ENCODE results near the gene NTM. TPM values are rescaled to one million over a fixed set of nuclear protein-coding genes. Genes with fewer than 3 reads are reported as not detected.

The NTM gene
- total RNA-seq, 1 experiment from 2014 or later, result 9.9 TPM

DNA sequence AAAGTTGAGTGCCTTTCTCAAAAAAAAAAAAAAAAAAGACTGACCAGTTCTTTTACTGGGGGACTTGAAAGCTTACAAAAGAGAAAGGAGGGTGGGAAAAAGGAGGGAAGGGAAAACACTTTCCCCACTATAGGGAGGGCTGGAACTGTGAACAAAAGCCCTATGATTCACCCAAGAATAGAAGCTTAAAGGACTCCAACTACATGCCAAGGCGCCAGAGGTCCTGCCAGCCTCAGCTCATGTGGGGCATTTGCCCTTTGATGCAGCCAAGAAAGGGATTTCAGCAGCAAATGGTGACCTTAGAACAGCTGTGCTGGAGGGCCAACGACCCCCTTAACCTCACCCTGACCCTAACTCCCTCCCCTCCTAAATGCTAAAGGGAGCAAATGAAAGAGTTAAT, 160.0 kb downstream of the NTM start:
- Histone ChIP-seq H3K4me1 (ENCODE audit: insufficient read depth, low read length) (no peaks in the 10 kb centered on the region), H4K8ac (replicated peaks; ENCODE audit: insufficient read length, low read depth, low read length) (no peak overlapping the region), H2BK15ac (ENCODE audit: low read depth, low read length) (no peak overlapping the region), H3K23me2 (ENCODE audit: insufficient read length, low read depth, low read length, poor library complexity, severe bottlenecking) (no peaks in the 10 kb centered on the region), H3K14ac (ENCODE audit: insufficient read depth, low read length) (no peak overlapping the region), H2AK5ac (ENCODE audit: insufficient read length, low read length) (no peak overlapping the region), H4K20me1 (ENCODE audit: control insufficient read depth, insufficient read depth, insufficient read length) (no peaks in the 10 kb centered on the region), H2AFZ (ENCODE audit: low read length) (no peak overlapping the region), H3K9ac (ENCODE audit: extremely low read depth, insufficient read length, low read length) (no peak overlapping the region), H3K56ac (ENCODE audit: insufficient read length, low read depth, low read length) (no peak overlapping the region), H3K18ac (ENCODE audit: insufficient read length, low read depth, low read length) (no peak overlapping the region), H3T11ph (ENCODE audit: low read length) (no peak overlapping the region), H3K4me2 (ENCODE audit: insufficient read depth, insufficient read length, low read length) (no peak overlapping the region), H3K27me3 (ENCODE audit: insufficient read depth, low read length) (no peaks in the 10 kb centered on the region), H2BK5ac (ENCODE audit: insufficient read length, low read length) (no peak overlapping the region), H3K27ac (ENCODE audit: insufficient read length, low read depth, low read length) (no peak overlapping the region), H3K4ac (ENCODE audit: low read depth, low read length) (no peak overlapping the region), H3K9me3 (ENCODE audit: control insufficient read depth, low read depth, low read length) (no peaks in the 10 kb centered on the region), H2BK20ac (ENCODE audit: low read depth, low read length, poor library complexity, severe bottlenecking) (no peak overlapping the region), H4K91ac (ENCODE audit: insufficient read length, low read depth, low read length) (no peak overlapping the region), H2BK120ac (ENCODE audit: low read depth, low read length, poor library complexity, severe bottlenecking) (no peak overlapping the region), H3K79me1 (ENCODE audit: insufficient read depth, low read depth, low read length, poor library complexity, severe bottlenecking) (no peaks in the 10 kb centered on the region), H3K79me2 (ENCODE audit: insufficient read depth, low read length) (no peaks in the 10 kb centered on the region; the same call in 1 of the 2 replicates), H4K5ac (ENCODE audit: insufficient read length, low read depth, low read length) (no peak overlapping the region), H3K23ac (ENCODE audit: insufficient read length, low read depth, low read length) (no peak overlapping the region), H2BK12ac (ENCODE audit: insufficient read length, low read depth, low read length) (no peak overlapping the region)
- Mint-ChIP-seq H3K9me3 (no peaks in the 10 kb centered on the region; a peak in 1 of 5 replicates), H3K4me1 (no peaks in the 10 kb centered on the region), H3K27ac (no peak overlapping the region), H3K36me3 (ENCODE audit: insufficient read depth in 1 of 3, low read depth in 3 of 3) (no peaks in the 10 kb centered on the region), H3K27me3 (ENCODE audit: low read depth) (peaks cover 4% of the 10 kb centered on the region; the same call in 1 of the 2 replicates), H3K4me3 (no peak overlapping the region)
- no CpG with 5 or more reads among the region's 2 CpGs for WGBS (ENCODE audit: extremely low coverage, insufficient read length, low lambda C conversion rate)
- TF ChIP-seq, protein P1, sequence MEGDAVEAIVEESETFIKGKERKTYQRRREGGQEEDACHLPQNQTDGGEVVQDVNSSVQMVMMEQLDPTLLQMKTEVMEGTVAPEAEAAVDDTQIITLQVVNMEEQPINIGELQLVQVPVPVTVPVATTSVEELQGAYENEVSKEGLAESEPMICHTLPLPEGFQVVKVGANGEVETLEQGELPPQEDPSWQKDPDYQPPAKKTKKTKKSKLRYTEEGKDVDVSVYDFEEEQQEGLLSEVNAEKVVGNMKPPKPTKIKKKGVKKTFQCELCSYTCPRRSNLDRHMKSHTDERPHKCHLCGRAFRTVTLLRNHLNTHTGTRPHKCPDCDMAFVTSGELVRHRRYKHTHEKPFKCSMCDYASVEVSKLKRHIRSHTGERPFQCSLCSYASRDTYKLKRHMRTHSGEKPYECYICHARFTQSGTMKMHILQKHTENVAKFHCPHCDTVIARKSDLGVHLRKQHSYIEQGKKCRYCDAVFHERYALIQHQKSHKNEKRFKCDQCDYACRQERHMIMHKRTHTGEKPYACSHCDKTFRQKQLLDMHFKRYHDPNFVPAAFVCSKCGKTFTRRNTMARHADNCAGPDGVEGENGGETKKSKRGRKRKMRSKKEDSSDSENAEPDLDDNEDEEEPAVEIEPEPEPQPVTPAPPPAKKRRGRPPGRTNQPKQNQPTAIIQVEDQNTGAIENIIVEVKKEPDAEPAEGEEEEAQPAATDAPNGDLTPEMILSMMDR (conservative IDR thresholded peaks at IDR 0.05), result no peak
- no peak for DNase-seq
